GM21381 (cell line): ENCODE data around the gene OR52H1.
"Not testable (repeated sequence)": the region's sequence is repeated elsewhere in the genome, so short reads cannot be mapped to it uniquely, and the experiment has no call there.

ENCODE experiments used
- ATAC-seq: cut with Tn5 transposase; IDR thresholded peaks from one replicate; pipeline ENCODE4 v1.9.1; 2021; ENCODE audit warnings: mild to moderate bottlenecking, moderate library complexity; ENCODE audit not compliant: unreplicated experiment

OR52H1 gene

GRCh38 chr11:5548440-5548839, at the start of gene OR52H1:
Gene OR52H1 (minus strand): TSS chr11:5548540. CDS start chr11:5545505, 3,035 bp downstream.
- peak; percentile 3 for ATAC-seq

- no peak for ATAC-seq
These were observed 49.6 kb upstream of the OR52H1 start for GRCh38 chr11:5597953-5598352.

GRCh38 chr11:5596607-5597201, 48.4 kb upstream of the OR52H1 start, which contains the start of gene TRIM6:
Gene TRIM6 (plus strand): TSS chr11:5596637. CDS start chr11:5596898, 261 bp downstream.
- ATAC-seq, result peak; percentile 52

- ATAC-seq, result no peak
These were observed 44.8 kb upstream of the OR52H1 start for GRCh38 chr11:5593146-5593545.

GRCh38 chr11:5592615-5593014, 44.3 kb upstream of the OR52H1 start:
- no peak for ATAC-seq

- ATAC-seq, result no peak
These were observed 43.3 kb upstream of the OR52H1 start for GRCh38 chr11:5591613-5592012.

- ATAC-seq, result not testable (repeated sequence)
These were observed 41.6 kb upstream of the OR52H1 start for GRCh38 chr11:5589906-5590305.

- not testable (repeated sequence) for ATAC-seq
These were observed 36.1 kb upstream of the OR52H1 start for GRCh38 chr11:5584458-5584857.

GRCh38 chr11:5581014-5581413, 32.7 kb upstream of the OR52H1 start:
- ATAC-seq, result no peak

- ATAC-seq, result no peak
These were observed 32.2 kb upstream of the OR52H1 start, which contains the start of gene OR52B6 for GRCh38 chr11:5580577-5580976. Gene OR52B6 (plus strand): TSS chr11:5580877. CDS start chr11:5580877, 0 bp downstream.

GRCh38 chr11:5577101-5577500, 28.8 kb upstream of the OR52H1 start:
- ATAC-seq, result no peak

- no peak for ATAC-seq
These were observed 26.8 kb upstream of the OR52H1 start for GRCh38 chr11:5575152-5575551.

GRCh38 chr11:5574654-5575053, 26.3 kb upstream of the OR52H1 start:
- ATAC-seq, result no peak

GRCh38 chr11:5564259-5565019, 16.1 kb upstream of the OR52H1 start:
- no peak for ATAC-seq

GRCh38 chr11:5557751-5558150, 9.4 kb upstream of the OR52H1 start:
- no peak for ATAC-seq

GRCh38 chr11:5556596-5557188, 8.4 kb upstream of the OR52H1 start:
- ATAC-seq, result no peak

- ATAC-seq, result no peak
These were observed 5.0 kb upstream of the OR52H1 start for GRCh38 chr11:5553343-5553742.

GRCh38 chr11:5550440-5551095, 2.2 kb upstream of the OR52H1 start:
- peak; percentile 42 for ATAC-seq

- ATAC-seq, result peak; percentile 78
These were observed 358 bp downstream of the OR52H1 start for GRCh38 chr11:5547982-5548381.

GRCh38 chr11:5546457-5546856, 1.9 kb downstream of the OR52H1 start:
- no peak for ATAC-seq

- no peak for ATAC-seq
These were observed 6.9 kb downstream of the OR52H1 start for GRCh38 chr11:5541427-5541826.
